Type B pancreatic cell (in vitro differentiated cells): ENCODE measurements around the gene KLHL21. TPM values are rescaled to one million over a fixed set of nuclear protein-coding genes. Genes with fewer than 3 reads are reported as not detected.
"Not testable (repeated sequence)": the region's sequence is repeated elsewhere in the genome, so short reads cannot be mapped to it uniquely, and the experiment has no call there.

ENCODE experiments used
- DNase-seq: peaks from one replicate; pipeline ENCODE4 v3.0.0; 2021; ENCODE audit warnings: mixed read lengths; ENCODE audit not compliant: unreplicated experiment; ENCODE audit errors: extremely low spot score
- H3K27ac Mint-ChIP-seq: 2 replicates; pipeline ENCODE4 v1.8.0; 2021; ENCODE audit warnings: mild to moderate bottlenecking, mixed read lengths
- H3K27me3 Mint-ChIP-seq: 2 replicates; pipeline ENCODE4 v1.8.0; 2021; ENCODE audit warnings: mixed read lengths
- H3K36me3 Mint-ChIP-seq: 2 replicates; pipeline ENCODE4 v1.8.0; 2021; ENCODE audit warnings: mixed read lengths
- H3K4me1 Mint-ChIP-seq: one replicate; pipeline ENCODE4 v1.8.0; 2021; ENCODE audit warnings: mixed read lengths; ENCODE audit not compliant: unreplicated experiment
- H3K4me3 Mint-ChIP-seq: 2 replicates; pipeline ENCODE4 v1.8.0; 2021; ENCODE audit warnings: mild to moderate bottlenecking, mixed read lengths
- H3K9me3 Mint-ChIP-seq: 2 replicates; pipeline ENCODE4 v1.8.0; 2021; ENCODE audit warnings: mixed read lengths
- long read RNA-seq: library from polyadenylated mRNA; unstranded; transcript quantifications from one replicate; pipeline ENCODE4 v2.0.0, GENCODE V29; 2020
- total RNA-seq: library from RNA; stranded (reverse); gene quantifications from 2 replicates; pipeline ENCODE4 v1.2.1, GENCODE V29; 2021; ENCODE audit warnings: low replicate concordance
- TF ChIP-seq, protein P1 (sequence below): fragments of 200-600 bp; sonication (generic); conservative IDR thresholded peaks from 2 replicates; pipeline ENCODE4 v1.5.0; 2021; ENCODE audit warnings: antibody characterized with exemption, mild to moderate bottlenecking

The KLHL21 gene, protein sequence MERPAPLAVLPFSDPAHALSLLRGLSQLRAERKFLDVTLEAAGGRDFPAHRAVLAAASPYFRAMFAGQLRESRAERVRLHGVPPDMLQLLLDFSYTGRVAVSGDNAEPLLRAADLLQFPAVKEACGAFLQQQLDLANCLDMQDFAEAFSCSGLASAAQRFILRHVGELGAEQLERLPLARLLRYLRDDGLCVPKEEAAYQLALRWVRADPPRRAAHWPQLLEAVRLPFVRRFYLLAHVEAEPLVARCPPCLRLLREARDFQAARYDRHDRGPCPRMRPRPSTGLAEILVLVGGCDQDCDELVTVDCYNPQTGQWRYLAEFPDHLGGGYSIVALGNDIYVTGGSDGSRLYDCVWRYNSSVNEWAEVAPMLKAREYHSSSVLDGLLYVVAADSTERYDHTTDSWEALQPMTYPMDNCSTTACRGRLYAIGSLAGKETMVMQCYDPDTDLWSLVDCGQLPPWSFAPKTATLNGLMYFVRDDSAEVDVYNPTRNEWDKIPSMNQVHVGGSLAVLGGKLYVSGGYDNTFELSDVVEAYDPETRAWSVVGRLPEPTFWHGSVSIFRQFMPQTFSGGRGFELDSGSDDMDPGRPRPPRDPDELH
- 13.6 and 15.1 TPM in 2 replicates for total RNA-seq
- long read RNA-seq, partial matches to known transcripts: 0 of 5 reads
- long read RNA-seq, other reads (novel, unspliced or antisense): 5 of 5 reads

DNA sequence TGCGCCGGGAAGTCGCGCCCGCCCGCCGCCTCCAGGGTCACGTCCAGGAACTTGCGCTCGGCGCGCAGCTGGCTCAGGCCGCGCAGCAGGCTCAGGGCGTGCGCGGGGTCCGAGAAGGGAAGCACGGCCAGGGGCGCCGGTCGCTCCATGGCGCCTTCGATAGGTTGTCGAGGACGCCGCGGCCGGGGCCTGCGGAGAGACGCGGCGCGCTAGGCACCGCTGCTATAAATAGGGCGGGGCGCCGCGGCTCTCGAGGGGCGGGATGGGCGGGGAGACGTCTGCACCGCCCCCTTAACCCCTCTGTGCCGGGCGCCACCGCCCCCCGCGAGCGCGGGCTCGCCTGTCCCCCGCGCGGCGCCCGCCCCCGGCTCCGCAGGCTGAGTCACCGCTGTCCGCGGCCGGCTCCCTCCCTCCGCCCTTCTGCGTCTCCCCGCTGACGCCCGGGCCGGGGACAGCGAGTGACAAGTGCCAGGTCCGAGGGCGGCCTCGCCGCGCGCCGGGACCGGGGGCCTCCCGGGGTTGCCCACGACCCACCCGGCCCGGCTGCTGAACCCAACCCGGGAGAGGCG is at the start of gene KLHL21:
KLHL21 (minus strand) TSS at position 201 of the 569 bp plus-strand sequence; CDS start at position 149, 52 bp downstream.
- TF ChIP-seq, protein P1, sequence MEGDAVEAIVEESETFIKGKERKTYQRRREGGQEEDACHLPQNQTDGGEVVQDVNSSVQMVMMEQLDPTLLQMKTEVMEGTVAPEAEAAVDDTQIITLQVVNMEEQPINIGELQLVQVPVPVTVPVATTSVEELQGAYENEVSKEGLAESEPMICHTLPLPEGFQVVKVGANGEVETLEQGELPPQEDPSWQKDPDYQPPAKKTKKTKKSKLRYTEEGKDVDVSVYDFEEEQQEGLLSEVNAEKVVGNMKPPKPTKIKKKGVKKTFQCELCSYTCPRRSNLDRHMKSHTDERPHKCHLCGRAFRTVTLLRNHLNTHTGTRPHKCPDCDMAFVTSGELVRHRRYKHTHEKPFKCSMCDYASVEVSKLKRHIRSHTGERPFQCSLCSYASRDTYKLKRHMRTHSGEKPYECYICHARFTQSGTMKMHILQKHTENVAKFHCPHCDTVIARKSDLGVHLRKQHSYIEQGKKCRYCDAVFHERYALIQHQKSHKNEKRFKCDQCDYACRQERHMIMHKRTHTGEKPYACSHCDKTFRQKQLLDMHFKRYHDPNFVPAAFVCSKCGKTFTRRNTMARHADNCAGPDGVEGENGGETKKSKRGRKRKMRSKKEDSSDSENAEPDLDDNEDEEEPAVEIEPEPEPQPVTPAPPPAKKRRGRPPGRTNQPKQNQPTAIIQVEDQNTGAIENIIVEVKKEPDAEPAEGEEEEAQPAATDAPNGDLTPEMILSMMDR: no peak
- peak; percentile 85 for DNase-seq
- H3K36me3 Mint-ChIP-seq: no peaks in the 10 kb centered on the region
- peak within 1 kb of the TSS; percentile 94 for H3K4me3 Mint-ChIP-seq
- H3K27ac Mint-ChIP-seq: peak within 1 kb of the TSS; percentile 97
- peaks cover 8% of the 10 kb centered on the region for H3K27me3 Mint-ChIP-seq
- H3K9me3 Mint-ChIP-seq: no peaks in the 10 kb centered on the region
- peaks cover 19% of the 10 kb centered on the region for H3K4me1 Mint-ChIP-seq

DNA sequence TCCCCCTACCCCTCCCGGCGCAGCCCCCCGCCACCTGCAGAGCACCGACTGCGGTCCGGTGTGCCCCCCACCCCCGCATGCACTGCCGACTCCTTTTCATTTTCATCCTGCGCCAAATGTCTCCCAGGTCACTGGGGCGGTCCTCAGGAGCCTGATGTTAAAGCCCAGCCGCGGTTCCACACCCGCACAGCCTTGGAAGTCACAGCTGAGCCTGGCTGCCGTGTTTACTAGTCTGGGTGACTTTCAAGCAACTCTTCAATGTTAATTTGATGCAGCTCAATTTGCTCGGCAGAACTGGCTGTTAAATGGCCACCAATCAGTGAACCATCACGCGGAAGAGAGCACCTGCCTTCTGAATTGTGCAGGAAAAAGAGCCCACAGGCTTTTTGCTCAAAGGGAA is 49.2 kb upstream of the KLHL21 start:
- no peak for DNase-seq
- Mint-ChIP-seq H3K4me3 (no peak overlapping the region), H3K4me1 (peaks cover 6% of the 10 kb centered on the region), H3K27me3 (no peaks in the 10 kb centered on the region), H3K9me3 (no peaks in the 10 kb centered on the region), H3K27ac (no peak overlapping the region), H3K36me3 (peaks cover 3% of the 10 kb centered on the region)
- TF ChIP-seq, protein P1: no peak

DNA sequence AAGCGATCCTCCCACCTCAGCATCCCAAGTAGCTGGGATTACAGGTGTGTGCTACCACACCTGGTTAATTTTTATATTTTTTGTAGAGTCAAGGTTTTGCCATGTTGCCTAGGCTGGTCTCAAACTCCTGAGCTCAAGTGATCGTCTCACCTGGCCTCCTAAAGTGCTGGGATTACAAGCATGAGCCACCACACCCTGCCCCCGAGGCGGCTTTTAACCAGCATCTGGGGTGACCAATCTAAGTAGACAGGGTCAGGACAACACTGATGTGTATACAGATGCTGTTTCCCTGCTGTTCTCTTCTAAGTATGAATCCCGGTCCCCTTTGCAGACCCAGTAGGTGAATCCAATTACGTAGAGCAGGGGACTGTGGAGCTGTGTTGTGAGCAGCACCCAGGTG is 45.9 kb upstream of the KLHL21 start:
- H3K27ac Mint-ChIP-seq: no peak overlapping the region
- no peaks in the 10 kb centered on the region for H3K4me1 Mint-ChIP-seq
- TF ChIP-seq, protein P1: no peak
- no peak overlapping the region for H3K4me3 Mint-ChIP-seq
- H3K27me3 Mint-ChIP-seq: no peaks in the 10 kb centered on the region
- H3K9me3 Mint-ChIP-seq: no peaks in the 10 kb centered on the region
- DNase-seq: no peak
- H3K36me3 Mint-ChIP-seq: peaks cover 3% of the 10 kb centered on the region

DNA sequence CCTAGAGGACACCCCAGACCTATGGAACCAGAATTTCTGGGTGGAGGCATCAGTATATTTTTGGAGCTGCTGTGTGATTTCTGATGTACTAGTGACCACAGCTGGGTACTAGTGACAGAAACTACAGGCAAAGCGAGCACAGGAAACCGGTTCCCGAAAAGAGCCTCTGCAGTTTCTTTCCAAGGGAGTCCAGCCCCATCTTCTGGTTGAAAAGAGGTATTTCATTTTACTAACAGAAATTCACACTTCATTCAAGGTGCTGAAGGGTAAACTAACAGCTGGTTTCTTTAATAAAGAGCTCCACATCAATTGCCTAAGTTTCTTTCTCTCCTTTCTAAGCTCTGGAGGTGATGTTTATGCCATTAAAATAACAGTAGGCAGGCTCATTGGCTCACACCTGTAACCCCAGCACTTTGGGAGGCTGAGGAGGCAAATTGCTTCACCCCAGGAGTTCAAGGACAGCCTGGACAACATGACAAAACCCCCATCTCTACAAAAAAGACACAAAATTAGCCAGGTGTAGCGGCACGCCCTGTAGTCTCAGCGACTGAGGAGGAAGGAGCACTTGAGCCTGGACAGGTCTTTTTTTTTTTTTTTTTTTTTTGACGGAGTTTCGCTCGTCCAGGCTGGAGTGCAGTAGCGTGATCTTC is 44.0 kb upstream of the KLHL21 start:
- no peaks in the 10 kb centered on the region for H3K4me1 Mint-ChIP-seq
- no peaks in the 10 kb centered on the region for H3K27me3 Mint-ChIP-seq
- H3K9me3 Mint-ChIP-seq: no peaks in the 10 kb centered on the region
- no peak overlapping the region for H3K4me3 Mint-ChIP-seq
- peaks cover 3% of the 10 kb centered on the region for H3K36me3 Mint-ChIP-seq
- no peak overlapping the region for H3K27ac Mint-ChIP-seq
- no peak for DNase-seq
- TF ChIP-seq, protein P1: peak; percentile 79

DNA sequence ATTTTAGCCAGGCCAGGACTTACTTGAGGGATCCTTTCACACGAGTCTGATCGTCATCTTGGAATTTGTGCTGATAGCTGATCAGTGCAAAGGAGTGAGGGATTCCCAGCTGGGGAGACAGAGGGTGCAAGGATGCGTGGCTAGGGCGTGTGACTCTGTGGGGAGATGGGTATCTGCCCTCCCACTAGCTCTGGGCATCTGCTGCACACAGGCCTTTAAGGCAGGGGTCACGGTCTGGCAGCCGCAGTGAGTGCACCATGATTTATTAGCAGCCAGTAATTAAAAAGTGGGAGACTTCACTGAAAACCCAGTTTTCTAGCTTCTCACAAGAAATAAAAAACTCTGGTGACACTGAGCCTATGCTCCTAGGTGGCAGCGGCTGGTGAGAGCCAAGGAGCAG is 42.3 kb upstream of the KLHL21 start:
- Mint-ChIP-seq H3K36me3 (no peaks in the 10 kb centered on the region), H3K27ac (no peak overlapping the region), H3K9me3 (no peaks in the 10 kb centered on the region), H3K27me3 (no peaks in the 10 kb centered on the region), H3K4me3 (no peak overlapping the region), H3K4me1 (no peaks in the 10 kb centered on the region)
- TF ChIP-seq, protein P1: no peak
- no peak for DNase-seq

DNA sequence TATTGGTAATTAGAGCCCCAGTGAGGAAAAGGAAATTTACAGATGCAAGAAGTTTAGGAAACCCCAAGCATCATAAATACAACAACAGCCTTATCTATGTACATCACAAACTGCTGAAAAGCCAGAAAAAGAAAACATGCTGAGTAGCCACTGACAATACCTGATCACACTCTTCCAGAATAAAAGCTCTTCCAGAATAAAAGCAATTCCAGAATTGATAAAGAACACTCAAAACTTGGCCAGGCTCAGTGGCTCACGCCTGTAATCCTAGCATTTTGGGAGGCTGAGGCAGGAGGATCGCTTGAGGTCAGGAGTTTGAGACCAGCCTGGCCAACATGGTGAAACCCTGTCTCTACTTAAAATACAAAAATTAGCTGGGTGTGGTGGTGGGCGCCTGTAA is 38.2 kb upstream of the KLHL21 start:
- H3K9me3 Mint-ChIP-seq, H3K27ac Mint-ChIP-seq, H3K36me3 Mint-ChIP-seq, H3K4me1 Mint-ChIP-seq, DNase-seq, H3K4me3 Mint-ChIP-seq, H3K27me3 Mint-ChIP-seq: not testable (repeated sequence)
